ENCODE results near the gene DENND1A. TPM values are rescaled to one million over a fixed set of nuclear protein-coding genes. Genes with fewer than 3 reads are reported as not detected.
"Not testable (repeated sequence)": the region's sequence is repeated elsewhere in the genome, so short reads cannot be mapped to it uniquely, and the experiment has no call there.

The DENND1A gene
- total RNA-seq, 1 experiment from 2014 or later, result 29.7 TPM

DNA sequence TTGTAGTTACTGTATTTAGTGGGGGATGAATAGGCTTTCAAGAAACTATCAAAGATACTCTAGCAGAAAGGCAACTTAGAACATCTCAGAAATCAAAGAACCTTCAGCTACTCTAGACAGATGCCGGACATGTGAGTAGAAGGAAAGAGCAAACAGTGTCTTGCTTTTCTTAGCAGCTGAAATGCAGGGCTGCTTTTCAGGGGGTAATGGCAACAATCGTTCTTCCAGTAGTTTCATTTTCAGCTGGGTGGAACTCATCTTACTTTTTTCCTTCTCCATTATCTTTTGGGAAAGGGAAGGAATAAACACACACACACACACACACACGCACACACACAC is 292.4 kb downstream of the DENND1A start:
- no peak for DNase-seq
- intact Hi-C loops (cut with micrococcal nuclease), result no loop called here
- no peaks in the 10 kb centered on the region for H3K9me3 ChIP-seq (ENCODE audit: low read length)
- no peaks in the 10 kb centered on the region for H3K79me2 ChIP-seq (ENCODE audit: low read length)
- no peaks in the 10 kb centered on the region for H3K4me1 ChIP-seq (ENCODE audit: insufficient read depth, low read length)
- H3K27me3 ChIP-seq (ENCODE audit: low read length), result no peaks in the 10 kb centered on the region
- no peaks in the 10 kb centered on the region for H3K9me2 ChIP-seq (replicated peaks; ENCODE audit: low read length)
- ChIA-PET CTCF (no interaction called here), POLR2A (ENCODE audit: unreplicated experiment) (no interaction called here)
- H3K4me3 ChIP-seq (ENCODE audit: low read length), result no peak overlapping the region
- H3K4me2 ChIP-seq (ENCODE audit: low read length), result no peak overlapping the region
- no peak for ATAC-seq
- TF ChIP-seq EZH2 (IDR thresholded peaks at IDR 0.05; ENCODE audit: low read length, unreplicated experiment) (no peak), EZH2phosphoT487 (IDR thresholded peaks at IDR 0.05; ENCODE audit: borderline replicate concordance, low read length) (no peak)
- TF ChIP-seq, protein P1, sequence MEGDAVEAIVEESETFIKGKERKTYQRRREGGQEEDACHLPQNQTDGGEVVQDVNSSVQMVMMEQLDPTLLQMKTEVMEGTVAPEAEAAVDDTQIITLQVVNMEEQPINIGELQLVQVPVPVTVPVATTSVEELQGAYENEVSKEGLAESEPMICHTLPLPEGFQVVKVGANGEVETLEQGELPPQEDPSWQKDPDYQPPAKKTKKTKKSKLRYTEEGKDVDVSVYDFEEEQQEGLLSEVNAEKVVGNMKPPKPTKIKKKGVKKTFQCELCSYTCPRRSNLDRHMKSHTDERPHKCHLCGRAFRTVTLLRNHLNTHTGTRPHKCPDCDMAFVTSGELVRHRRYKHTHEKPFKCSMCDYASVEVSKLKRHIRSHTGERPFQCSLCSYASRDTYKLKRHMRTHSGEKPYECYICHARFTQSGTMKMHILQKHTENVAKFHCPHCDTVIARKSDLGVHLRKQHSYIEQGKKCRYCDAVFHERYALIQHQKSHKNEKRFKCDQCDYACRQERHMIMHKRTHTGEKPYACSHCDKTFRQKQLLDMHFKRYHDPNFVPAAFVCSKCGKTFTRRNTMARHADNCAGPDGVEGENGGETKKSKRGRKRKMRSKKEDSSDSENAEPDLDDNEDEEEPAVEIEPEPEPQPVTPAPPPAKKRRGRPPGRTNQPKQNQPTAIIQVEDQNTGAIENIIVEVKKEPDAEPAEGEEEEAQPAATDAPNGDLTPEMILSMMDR (conservative IDR thresholded peaks at IDR 0.05; ENCODE audit: low read depth, low read length), result no peak
- H3K9ac ChIP-seq (ENCODE audit: low read length), result no peak overlapping the region
- no TSS peak for BruUV-seq (replicated peaks)
- no peaks in the 10 kb centered on the region for H3K36me3 ChIP-seq (ENCODE audit: low read depth, low read length)
- no peak overlapping the region for H3K27ac ChIP-seq (ENCODE audit: low read length)
- H4K20me1 ChIP-seq (ENCODE audit: low read length), result no peaks in the 10 kb centered on the region
- H2AFZ ChIP-seq (ENCODE audit: low read length), result no peak overlapping the region
- H3F3A ChIP-seq (ENCODE audit: low read length, unreplicated experiment), result no peaks in the 10 kb centered on the region

DNA sequence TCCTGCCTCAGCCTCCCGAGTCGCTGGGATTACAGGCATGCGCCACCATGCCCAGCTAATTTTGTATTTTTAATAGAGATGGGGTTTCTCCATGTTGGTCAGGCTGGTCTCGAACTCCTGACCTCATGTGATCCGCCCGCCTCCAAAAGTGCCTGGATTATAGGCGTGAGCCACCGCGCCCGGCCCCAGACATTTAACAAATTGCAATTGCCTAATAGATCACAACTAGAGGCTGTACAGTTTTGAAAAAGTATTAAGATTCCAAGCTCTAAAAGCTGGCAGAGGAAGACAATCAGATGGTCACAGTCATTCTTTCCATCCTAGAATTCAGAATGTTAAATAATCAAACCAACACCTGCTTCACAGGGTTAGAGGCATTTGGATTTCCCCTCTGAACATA is 293.1 kb downstream of the DENND1A start:
- H3K9me2 ChIP-seq (replicated peaks; ENCODE audit: low read length); H3K9me3 ChIP-seq (ENCODE audit: low read length); H3K9ac ChIP-seq (ENCODE audit: low read length); H3K4me1 ChIP-seq (ENCODE audit: insufficient read depth, low read length); H4K20me1 ChIP-seq (ENCODE audit: low read length); BruUV-seq (replicated peaks); intact Hi-C loops (cut with micrococcal nuclease); H3K79me2 ChIP-seq (ENCODE audit: low read length); POLR2A ChIA-PET (ENCODE audit: unreplicated experiment); H3K27ac ChIP-seq (ENCODE audit: low read length); ATAC-seq; DNase-seq; H3K36me3 ChIP-seq (ENCODE audit: low read depth, low read length); H3K4me3 ChIP-seq (ENCODE audit: low read length); CTCF ChIA-PET; H2AFZ ChIP-seq (ENCODE audit: low read length); H3F3A ChIP-seq (ENCODE audit: low read length, unreplicated experiment); H3K27me3 ChIP-seq (ENCODE audit: low read length); H3K4me2 ChIP-seq (ENCODE audit: low read length): not testable (repeated sequence)

DNA sequence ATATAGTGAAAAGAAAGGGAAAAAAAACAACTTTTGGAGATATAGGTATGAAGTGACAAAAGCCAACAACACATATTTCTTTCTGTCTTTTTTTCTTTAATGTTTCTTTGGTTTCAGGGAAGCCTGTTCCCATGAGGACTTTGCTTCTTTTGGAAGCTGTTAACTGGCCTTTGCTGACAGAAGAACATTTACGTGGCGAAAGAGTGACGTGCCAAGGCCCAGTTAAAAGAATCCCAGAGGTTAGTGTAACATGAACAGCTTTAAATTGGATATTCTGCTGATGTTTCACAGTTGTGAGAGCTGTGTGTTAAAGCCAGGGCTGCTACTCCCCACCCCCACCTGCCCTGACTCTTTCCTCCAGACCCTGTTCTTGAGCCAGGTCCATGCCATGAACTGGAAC is 298.1 kb downstream of the DENND1A start:
- no peaks in the 10 kb centered on the region for H3K27me3 ChIP-seq (ENCODE audit: low read length)
- H3K4me2 ChIP-seq (ENCODE audit: low read length), result no peak overlapping the region
- H3K4me1 ChIP-seq (ENCODE audit: insufficient read depth, low read length), result no peaks in the 10 kb centered on the region
- POLR2A ChIA-PET (ENCODE audit: unreplicated experiment), result no interaction called here
- CTCF ChIA-PET, result no interaction called here
- intact Hi-C loops (cut with micrococcal nuclease), result no loop called here
- no peaks in the 10 kb centered on the region for H3K79me2 ChIP-seq (ENCODE audit: low read length)
- no TSS peak for BruUV-seq (replicated peaks)
- H3F3A ChIP-seq (ENCODE audit: low read length, unreplicated experiment), result no peaks in the 10 kb centered on the region
- H3K36me3 ChIP-seq (ENCODE audit: low read depth, low read length), result no peaks in the 10 kb centered on the region
- no peak overlapping the region for H3K27ac ChIP-seq (ENCODE audit: low read length)
- DNase-seq, result no peak
- no peak overlapping the region for H2AFZ ChIP-seq (ENCODE audit: low read length)
- no peaks in the 10 kb centered on the region for H3K9me3 ChIP-seq (ENCODE audit: low read length)
- no peak overlapping the region for H3K4me3 ChIP-seq (ENCODE audit: low read length)
- H4K20me1 ChIP-seq (ENCODE audit: low read length), result no peaks in the 10 kb centered on the region
- TF ChIP-seq, protein P1 (conservative IDR thresholded peaks at IDR 0.05; ENCODE audit: low read depth, low read length), result no peak
- TF ChIP-seq EZH2phosphoT487 (IDR thresholded peaks at IDR 0.05; ENCODE audit: borderline replicate concordance, low read length) (no peak), EZH2 (IDR thresholded peaks at IDR 0.05; ENCODE audit: low read length, unreplicated experiment) (no peak)
- no peak overlapping the region for H3K9ac ChIP-seq (ENCODE audit: low read length)
- no peaks in the 10 kb centered on the region for H3K9me2 ChIP-seq (replicated peaks; ENCODE audit: low read length)
- no peak for ATAC-seq

Data from PC-3 (cell line).